22Rv1 (cell line): ENCODE measurements around the gene KHDC1.
"Not testable (repeated sequence)": the region's sequence is repeated elsewhere in the genome, so short reads cannot be mapped to it uniquely, and the experiment has no call there.

Experiments
- H3K27ac ChIP-seq: fragments of 450-650 bp; 2 replicates; pipeline ENCODE4 v1.5.1; 2017
- ZFX ChIP-seq: fragments of 450-650 bp; IDR thresholded peaks from 2 replicates; pipeline ENCODE4 v1.6.1; 2017; ENCODE audit warnings: antibody characterized with exemption, borderline replicate concordance
- TF ChIP-seq, protein P1 (sequence below): fragments of 450-650 bp; IDR thresholded peaks from 2 replicates; pipeline ENCODE4 v1.5.1; 2017; ENCODE audit warnings: mild to moderate bottlenecking

KHDC1 gene

DNA sequence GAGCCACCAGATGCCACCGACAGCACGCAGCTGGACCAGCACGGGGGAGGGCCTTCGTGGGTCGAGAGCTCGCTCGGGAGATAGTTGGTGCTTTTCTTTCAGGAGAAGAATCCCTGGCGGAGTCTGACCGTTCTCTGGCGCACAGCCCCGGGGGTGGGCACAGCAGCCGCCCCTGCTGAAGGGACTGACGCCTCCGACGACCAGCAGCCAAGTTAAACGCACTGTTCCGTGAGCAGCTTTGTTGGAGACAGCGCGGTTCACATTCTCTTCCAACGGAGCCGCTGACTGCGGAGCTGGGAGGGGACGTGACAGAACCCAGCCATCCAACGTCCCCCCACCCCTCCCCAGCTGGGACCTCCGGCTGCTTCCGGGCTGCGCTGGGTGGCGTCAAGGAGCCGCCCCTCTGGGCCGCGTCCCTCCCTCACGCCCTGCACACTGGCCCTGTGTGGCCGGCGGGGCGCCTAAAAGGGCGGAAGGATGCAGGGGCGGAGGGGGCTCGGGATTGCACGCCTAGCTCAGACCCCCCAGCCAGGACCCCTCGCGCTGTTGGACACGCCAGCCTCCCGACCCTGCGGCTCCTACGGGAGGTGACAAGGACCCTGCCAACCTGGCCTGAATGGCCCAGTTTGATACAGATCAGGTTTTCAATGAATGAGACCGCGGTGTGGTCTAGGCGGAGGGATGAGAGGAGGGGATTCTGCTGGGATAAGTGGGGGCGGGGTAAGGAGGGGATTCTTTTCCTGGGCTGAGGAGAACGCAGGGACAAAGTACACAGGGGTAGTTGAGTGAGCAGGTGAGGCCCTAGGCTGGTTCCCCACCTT lies 36.4 kb upstream of the KHDC1 start:
- H3K27ac ChIP-seq = no peak overlapping the region
- no peak for TF ChIP-seq ZFX
- TF ChIP-seq, protein P1, sequence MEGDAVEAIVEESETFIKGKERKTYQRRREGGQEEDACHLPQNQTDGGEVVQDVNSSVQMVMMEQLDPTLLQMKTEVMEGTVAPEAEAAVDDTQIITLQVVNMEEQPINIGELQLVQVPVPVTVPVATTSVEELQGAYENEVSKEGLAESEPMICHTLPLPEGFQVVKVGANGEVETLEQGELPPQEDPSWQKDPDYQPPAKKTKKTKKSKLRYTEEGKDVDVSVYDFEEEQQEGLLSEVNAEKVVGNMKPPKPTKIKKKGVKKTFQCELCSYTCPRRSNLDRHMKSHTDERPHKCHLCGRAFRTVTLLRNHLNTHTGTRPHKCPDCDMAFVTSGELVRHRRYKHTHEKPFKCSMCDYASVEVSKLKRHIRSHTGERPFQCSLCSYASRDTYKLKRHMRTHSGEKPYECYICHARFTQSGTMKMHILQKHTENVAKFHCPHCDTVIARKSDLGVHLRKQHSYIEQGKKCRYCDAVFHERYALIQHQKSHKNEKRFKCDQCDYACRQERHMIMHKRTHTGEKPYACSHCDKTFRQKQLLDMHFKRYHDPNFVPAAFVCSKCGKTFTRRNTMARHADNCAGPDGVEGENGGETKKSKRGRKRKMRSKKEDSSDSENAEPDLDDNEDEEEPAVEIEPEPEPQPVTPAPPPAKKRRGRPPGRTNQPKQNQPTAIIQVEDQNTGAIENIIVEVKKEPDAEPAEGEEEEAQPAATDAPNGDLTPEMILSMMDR = no peak

DNA sequence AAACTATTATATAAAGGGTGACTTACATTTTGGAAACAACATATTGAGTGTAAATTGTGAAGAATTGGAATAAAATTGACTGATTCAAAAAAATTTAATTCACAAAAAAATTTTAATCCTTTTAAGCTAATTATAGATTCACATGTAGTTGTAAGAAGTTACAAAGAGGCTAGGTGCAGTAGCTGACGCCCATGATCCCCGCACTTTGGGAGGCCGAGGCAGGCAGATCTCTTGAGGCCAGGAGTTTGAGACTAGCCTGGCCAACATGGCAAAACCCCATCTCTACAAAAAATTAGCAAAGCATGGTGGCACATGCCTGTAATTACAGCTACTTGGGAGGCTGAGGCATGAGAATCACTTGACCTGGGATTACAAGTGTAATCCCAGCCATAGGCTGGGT lies 30.3 kb upstream of the KHDC1 start:
- TF ChIP-seq, protein P1 = no peak
- no peak for TF ChIP-seq ZFX

DNA sequence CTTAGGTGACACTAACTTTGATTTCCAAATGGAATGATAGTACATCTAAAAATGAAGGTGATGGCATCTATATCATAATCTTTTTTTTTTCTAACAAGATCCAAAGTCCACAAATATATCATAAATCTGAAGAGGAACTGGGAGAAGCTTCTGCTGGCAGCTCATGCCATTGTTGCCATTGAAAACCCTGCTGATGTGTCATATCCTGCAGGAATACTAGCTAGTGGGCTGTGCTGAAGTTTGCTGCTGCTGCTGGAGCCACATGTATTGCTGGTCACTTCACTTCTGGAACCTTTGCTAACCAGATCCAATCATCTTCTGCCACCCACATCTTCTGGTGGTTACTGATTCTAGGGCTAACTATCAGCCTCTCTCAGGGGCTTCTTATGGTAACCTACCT lies 27.4 kb upstream of the KHDC1 start:
- no peak overlapping the region for H3K27ac ChIP-seq

More for the DNA sequence above, 30.3 kb upstream of the KHDC1 start:
- H3K27ac ChIP-seq = no peak overlapping the region

DNA sequence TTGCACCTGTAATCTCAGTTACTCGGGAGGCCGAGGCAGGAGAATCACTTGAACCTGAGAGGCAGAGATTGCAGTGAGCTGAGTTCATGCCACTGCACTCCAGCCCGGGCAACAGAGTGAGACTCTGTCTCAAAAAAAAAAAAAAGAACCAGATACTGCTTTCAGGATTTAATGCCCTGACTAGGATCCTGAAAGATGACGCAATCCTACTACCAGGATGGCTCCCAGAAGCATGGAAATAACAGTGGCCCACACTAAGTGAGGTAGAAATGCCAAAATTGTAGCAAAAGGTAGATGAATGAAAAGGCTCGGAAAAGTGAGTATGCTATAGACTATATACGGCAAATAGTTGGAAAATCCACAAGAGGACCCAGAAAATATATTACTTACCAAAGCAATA lies 23.8 kb upstream of the KHDC1 start:
- H3K27ac ChIP-seq = no peak overlapping the region
- TF ChIP-seq ZFX = no peak
- TF ChIP-seq, protein P1 = no peak

More for the DNA sequence above, 27.4 kb upstream of the KHDC1 start:
- TF ChIP-seq, protein P1 = no peak
- no peak for TF ChIP-seq ZFX

DNA sequence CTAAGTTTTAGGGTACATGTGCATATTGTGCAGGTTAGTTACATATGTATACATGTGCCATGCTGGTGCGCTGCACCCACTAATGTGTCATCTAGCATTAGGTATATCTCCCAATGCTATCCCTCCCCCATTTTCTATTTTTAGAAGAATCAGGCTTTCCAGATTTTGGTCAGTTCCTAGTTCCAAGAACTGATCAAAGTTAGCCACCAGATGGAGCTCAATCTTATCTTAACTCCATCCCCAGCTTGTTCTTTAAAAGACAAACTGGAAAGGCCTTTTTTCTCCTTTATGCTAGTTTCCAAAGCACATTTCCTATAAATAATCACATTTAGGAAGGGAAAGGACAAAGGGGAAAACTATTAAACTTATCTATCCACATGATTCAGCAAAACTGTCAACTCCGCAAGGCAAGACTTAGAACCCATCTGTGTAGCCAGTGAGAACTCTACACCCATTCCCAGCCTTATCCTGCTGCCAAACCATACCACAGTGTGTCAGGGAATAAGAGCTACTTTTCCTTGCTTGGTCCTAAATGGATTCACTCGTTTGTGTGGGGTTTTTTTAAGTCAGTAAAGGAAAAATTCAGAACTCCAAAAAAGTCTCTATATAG lies 22.8 kb upstream of the KHDC1 start:
- TF ChIP-seq, protein P1 = peak; percentile 62
- TF ChIP-seq ZFX = no peak
- H3K27ac ChIP-seq = no peak overlapping the region

DNA sequence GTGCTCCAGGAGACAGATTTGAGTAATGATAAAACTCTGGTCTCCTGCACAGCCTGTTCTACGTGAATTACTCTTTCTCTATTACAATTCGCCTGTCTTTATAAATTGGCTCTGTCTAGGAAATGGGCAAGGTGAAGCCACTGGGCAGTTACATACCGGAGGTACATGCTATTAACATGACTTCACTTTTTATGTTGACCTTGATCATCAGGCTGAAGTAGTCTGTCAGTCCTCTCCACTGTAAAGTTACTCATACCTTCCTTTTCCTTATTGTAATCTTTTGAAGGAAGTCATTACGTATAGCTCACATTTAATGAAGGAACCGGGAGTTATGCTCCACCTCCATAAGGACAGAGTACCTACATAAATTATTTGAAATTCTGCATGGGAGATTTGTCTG lies 19.9 kb upstream of the KHDC1 start:
- TF ChIP-seq, protein P1 = no peak
- no peak for TF ChIP-seq ZFX
- H3K27ac ChIP-seq = no peak overlapping the region

DNA sequence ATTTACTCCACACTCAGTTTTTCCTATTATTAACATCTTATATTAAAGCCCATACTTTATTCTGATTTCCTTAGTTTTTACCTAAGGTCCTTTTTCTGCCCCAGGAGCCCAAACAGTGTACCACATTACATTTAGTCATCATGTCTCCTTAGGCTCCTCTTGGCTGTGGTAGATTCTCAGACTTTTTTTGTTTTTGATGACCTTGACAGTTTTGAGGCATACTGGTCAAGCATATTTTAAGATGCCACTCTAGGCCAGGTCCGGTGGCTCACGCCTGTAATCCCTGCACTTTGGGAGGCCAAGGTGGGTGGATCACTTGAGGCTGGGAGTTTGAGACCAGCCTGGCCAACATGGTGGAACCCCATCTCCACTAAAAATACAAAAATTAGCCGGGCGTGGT lies 18.7 kb upstream of the KHDC1 start:
- not testable (repeated sequence) for H3K27ac ChIP-seq

DNA sequence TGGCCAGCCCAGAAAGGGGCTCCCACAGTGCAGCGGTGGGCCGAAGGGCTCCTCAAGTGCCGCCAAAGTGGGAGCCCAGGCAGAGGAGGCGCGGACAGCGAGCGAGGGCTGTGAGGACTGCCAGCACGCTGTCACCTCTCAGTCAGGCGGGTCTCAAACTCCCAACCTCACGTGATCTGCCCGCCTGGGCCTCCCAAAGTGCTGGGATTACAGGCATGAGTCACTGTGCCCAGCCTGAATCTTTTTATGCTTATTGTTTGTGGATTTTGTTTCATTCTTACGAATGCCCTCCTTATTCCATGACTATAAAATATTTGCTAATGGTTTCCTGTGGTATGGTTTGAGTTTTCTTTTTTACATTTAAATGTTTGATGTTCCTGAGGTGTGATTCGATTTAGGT lies 6.3 kb upstream of the KHDC1 start:
- H3K27ac ChIP-seq = not testable (repeated sequence)

DNA sequence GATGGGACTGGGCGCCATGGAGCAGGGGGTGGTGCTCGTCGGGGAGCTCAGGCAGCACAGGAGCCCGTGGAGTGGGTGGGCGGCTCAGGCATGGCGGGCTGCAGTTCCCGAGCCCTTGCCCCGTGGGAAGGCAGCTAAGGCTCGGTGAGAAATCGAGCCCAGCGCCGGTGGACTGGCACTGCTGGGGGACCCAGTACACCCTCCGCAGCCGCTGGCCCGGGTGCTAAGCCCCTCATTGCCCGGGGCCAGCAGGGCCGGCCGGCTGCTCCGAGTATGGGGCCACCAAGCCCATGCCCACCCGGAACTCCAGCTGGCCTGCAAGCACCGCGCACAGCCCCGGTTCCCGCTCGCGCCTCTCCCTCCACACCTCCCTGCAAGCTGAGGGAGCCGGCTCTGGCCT lies 5.9 kb upstream of the KHDC1 start:
- not testable (repeated sequence) for H3K27ac ChIP-seq
